Measurements from ENCODE around the gene GNG12. TPM values are rescaled to one million over a fixed set of nuclear protein-coding genes. Genes with fewer than 3 reads are reported as not detected.

Gene GNG12
- total RNA-seq, 1 donor from 2014 or later: 71.2 TPM

DNA sequence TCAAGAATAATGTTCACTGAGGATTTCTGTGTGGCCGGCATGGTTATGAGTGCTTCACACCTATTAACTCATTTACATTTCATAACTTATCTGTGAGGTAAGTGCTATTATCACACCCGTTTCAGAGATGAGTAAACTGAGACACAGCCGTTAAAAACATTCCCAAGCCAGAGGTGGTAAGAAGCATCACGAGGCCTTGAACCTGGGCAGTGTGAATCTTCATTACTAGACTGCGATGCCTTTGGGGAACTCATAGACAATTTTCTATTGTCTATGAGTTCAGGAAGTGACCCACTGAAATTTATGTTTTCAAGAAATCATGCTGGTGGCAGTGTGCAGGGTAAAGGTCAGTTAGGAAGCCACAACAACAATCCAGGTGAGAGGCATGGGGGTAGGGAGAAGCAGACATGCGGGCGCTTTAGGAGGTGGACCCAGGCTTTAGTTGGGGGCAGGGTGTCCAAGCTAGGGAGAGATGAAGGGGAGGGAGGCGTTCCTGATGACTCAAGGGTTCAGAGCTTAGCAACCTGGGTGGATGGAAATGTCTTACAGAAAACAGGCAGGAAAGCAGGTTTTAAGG lies 14.5 kb downstream of the GNG12 start:
- DNase-seq (ENCODE audit: low spot score in 2 of 2): no peak
- peaks cover 12 to 51% of the 10 kb centered on the region in 2 donors for H3K4me1 ChIP-seq
- peak overlapping the region; percentile 62 to 85 for H3K27ac ChIP-seq
- no peaks in the 10 kb centered on the region for H3K36me3 ChIP-seq
- H3K27me3 ChIP-seq: no peaks in the 10 kb centered on the region
- no peaks in the 10 kb centered on the region for H3K9me3 ChIP-seq
- no peak for TF ChIP-seq CTCF (IDR thresholded peaks at IDR 0.05)
- intact Hi-C loops (cut with DNase I): loop anchor here (5.0 kb wide), 1 partner anchor 52 kb away; no protein-coding TSS in a partner anchor
- H3K4me3 ChIP-seq: no peak overlapping the region

GRCh38 chr1:67818162-67818561 lies 15.1 kb downstream of the GNG12 start:
- Histone ChIP-seq H3K36me3 (no peaks in the 10 kb centered on the region), H3K9me3 (no peaks in the 10 kb centered on the region), H3K4me3 (no peak overlapping the region), H3K4me1 (peaks cover 14 to 57% of the 10 kb centered on the region in 2 donors), H3K27me3 (no peaks in the 10 kb centered on the region), H3K27ac (peak overlapping the region; percentile 85 to 90)
- intact Hi-C loops (cut with DNase I): loop anchor here (5.0 kb wide), 1 partner anchor 51 kb away; no protein-coding TSS in a partner anchor
- DNase-seq (ENCODE audit: low spot score in 2 of 2): no peak
- no peak for TF ChIP-seq CTCF (IDR thresholded peaks at IDR 0.05)

DNA sequence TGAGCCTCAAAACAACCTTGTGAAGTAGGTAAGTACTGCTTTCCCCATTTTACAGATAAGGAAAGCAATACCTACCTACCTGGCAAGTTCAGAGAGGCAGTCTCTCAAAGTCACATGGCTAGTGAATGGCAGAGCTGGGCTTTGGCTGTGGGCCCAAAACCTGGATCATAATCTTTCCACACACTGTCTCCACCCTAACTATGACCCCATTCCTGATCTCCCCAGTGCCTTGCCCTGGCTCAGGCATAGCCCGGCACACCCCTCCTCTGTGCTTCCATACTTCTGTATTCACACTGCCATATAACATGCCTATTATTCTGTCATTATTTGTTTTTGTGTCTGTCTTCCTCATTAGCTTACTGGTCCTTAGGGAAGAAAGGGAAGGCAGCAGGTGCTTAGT lies 15.9 kb downstream of the GNG12 start:
- Histone ChIP-seq H3K9me3 (no peaks in the 10 kb centered on the region), H3K4me3 (no peak overlapping the region), H3K27me3 (no peaks in the 10 kb centered on the region), H3K27ac (peak overlapping the region; percentile 85 to 90), H3K4me1 (peaks cover 14 to 65% of the 10 kb centered on the region in 2 donors), H3K36me3 (no peaks in the 10 kb centered on the region)
- DNase-seq (ENCODE audit: low spot score in 2 of 2): no peak
- intact Hi-C loops (cut with DNase I): loop anchor here (5.0 kb wide), 1 partner anchor 50 kb away; no protein-coding TSS in a partner anchor
- TF ChIP-seq CTCF (IDR thresholded peaks at IDR 0.05): no peak

DNA sequence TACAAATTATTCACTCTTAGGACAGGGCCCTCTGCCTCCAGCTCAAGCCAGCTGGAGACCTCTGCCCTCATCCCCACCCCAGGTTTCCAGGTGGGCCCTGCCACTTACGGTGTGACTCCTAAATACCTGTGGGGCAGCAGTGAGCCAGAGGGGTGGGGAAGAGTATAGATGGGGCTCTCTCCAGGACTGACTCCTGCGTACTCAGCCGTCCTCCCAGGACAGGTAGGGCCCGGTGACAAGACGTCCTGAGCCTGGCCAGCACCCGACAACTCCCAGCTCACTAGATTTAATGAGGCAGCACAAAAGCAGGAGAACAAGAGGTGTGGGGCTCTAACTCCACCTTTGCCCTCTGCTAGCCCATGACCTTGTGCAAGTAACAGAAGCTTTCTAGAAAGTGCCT lies 16.8 kb downstream of the GNG12 start:
- Histone ChIP-seq H3K4me1 (peaks cover 14 to 73% of the 10 kb centered on the region in 2 donors), H3K27ac (peak overlapping the region; percentile 85 to 90), H3K36me3 (no peaks in the 10 kb centered on the region), H3K9me3 (no peaks in the 10 kb centered on the region), H3K27me3 (no peaks in the 10 kb centered on the region), H3K4me3 (no peak overlapping the region)
- no peak for DNase-seq (ENCODE audit: low spot score in 2 of 2)
- TF ChIP-seq CTCF (IDR thresholded peaks at IDR 0.05): no peak
- intact Hi-C loops (cut with DNase I): loop anchor here (5.0 kb wide), 1 partner anchor 49 kb away; no protein-coding TSS in a partner anchor

DNA sequence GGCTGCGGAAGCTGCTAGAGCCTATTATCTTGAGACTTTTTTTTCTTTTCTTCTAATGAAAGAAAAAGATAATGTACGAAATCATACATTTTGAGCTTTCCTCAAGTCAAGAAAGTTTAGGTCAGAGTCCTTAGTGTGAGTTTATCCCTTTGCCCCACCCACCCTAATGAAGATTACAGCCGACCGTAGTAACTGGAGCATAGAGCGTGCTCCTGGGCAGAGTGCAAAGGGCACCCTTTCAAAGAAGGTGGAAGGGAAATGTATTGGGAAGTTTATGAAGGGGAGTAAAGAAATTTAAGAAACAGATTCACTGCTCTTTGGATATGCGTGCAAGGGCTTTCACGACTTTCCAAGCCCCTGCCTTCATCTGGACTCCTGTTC lies 17.2 kb downstream of the GNG12 start:
- intact Hi-C loops (cut with DNase I): loop anchor here (5.0 kb wide), 1 partner anchor 49 kb away; no protein-coding TSS in a partner anchor
- no peak for DNase-seq (ENCODE audit: low spot score in 2 of 2)
- no peak for TF ChIP-seq CTCF (IDR thresholded peaks at IDR 0.05)
- H3K27ac ChIP-seq: peak overlapping the region; percentile 85 to 90
- no peaks in the 10 kb centered on the region for H3K36me3 ChIP-seq
- H3K4me3 ChIP-seq: peak overlapping the region in 1 of 2 donors; percentile 38
- no peaks in the 10 kb centered on the region for H3K9me3 ChIP-seq
- no peaks in the 10 kb centered on the region for H3K27me3 ChIP-seq
- H3K4me1 ChIP-seq: peaks cover 14 to 77% of the 10 kb centered on the region in 2 donors
